ENCODE results near the gene DIPK1A. TPM values are rescaled to one million over a fixed set of nuclear protein-coding genes. Genes with fewer than 3 reads are reported as not detected.
"Not testable (repeated sequence)": the region's sequence is repeated elsewhere in the genome, so short reads cannot be mapped to it uniquely, and the experiment has no call there.

Gene DIPK1A
- polyA plus RNA-seq, 10 donors, result 10.2 to 14.5 (median 11.8) TPM

GRCh38 chr1:92922356-92923035 lies 38.8 kb downstream of the DIPK1A start:
- no peak for DNase-seq

- DNase-seq, result no peak
These were observed 39.9 kb downstream of the DIPK1A start for GRCh38 chr1:92921031-92922023.

- DNase-seq, result no peak
These were observed 44.4 kb downstream of the DIPK1A start for GRCh38 chr1:92916899-92917298.

DNA sequence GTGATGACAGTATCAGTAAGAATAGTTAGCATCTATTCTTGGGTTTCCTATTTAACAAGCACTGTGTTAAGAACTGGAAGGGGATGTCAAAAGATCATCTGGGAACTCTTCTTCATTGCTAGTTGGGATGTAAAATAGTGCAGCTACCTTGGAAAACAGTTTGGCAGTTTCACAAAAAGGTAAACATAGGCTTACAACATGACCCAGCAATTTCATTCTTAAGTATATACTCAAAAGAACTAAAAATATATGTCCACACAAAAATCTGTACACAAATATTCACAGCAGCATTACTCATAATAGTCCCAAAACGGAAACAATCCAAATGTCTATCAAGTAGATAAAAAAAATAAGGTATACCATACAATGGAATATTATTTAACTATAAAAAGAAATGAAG lies 45.7 kb downstream of the DIPK1A start:
- DNase-seq, result no peak

DNA sequence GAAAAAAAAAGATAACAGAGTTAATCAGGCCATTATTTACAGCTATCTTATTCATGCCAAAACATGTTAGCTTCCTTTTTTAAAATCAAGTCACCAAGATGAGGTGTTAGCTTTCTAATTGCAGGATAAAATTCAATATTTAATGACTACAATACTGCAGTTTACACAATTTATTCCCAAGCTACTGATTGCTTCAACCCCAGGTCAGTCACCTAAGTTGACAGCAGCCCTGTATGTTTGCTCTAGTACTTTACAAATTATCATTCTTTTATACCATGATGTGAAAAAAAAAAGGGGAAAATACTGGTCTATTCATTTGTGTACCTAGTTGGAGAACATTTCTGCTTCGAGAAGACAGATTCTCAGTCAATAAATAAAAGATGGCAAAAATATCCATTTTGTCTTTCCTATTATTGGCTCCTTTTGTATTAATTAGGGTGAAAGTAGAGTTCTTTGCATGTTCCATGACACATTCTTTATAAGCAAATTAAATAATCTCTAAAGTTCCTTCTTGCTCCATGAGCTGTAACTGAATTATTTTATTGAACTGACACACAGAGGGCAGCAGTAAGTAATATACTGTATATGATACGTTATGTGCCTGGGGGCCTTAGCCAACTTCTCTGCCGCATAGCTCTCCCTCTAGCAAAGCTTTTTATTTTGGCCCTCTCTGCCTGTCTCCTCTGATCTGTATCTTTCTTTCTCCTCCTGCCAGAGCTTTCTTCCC lies 48.0 kb downstream of the DIPK1A start:
- no peak for DNase-seq

- DNase-seq, result no peak
These were observed 51.2 kb downstream of the DIPK1A start for GRCh38 chr1:92910081-92910480.

- peak in 2 of 3 donors; percentile 7 to 88 for DNase-seq
These were observed 51.9 kb downstream of the DIPK1A start for GRCh38 chr1:92909321-92909720.

DNA sequence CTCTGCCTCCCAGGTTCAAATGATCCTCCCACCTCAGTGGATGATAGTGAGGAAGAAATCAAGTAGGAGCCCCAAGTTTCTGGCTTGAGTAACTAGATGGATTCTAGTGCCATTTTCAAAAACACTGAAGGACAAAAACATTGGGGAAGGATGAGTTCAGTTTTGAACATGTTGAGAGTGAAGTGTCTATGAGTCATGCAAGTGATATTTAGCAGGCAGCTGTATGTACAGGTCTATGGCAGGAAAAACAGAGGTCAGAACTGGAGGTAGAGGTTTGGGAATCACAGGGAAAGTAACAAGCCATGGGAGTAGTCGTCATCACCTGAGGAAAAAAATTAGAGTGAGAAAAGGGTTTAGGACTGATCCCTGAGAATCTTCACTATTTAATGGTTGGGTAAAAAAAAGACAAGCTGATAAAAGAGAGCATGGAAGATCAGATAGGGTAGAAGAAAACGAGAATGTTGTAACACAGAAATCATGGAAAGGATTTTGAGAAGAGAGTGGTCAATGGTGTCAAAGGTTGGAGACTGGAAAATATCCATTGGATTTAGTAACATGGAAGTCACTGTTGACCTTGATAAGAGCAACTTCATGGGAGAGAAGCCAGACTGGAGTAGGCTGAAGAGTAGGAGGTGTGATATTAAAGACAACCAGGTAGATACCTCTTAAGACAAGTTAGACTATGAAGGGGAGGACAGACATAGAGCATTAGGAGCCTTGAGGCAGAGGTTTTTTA lies 53.1 kb downstream of the DIPK1A start:
- DNase-seq, result no peak

GRCh38 chr1:92903765-92904164 lies 57.5 kb downstream of the DIPK1A start:
- DNase-seq, result no peak

DNA sequence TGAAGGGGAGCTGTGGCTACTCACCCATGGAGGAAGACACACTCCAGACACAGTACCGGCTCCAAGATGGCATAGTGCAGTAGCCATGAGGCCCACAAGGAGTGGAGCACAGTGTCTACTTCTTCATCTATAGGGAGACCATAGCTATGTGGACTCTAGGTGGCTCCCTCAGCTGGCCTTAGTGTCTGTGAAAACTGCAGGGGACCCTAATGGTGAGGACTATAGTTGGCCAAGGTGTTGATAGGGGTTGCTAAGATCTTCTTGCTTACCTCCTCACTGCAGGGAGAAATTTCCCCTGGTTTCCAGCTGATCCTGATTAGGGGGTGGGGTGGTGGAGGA lies 58.9 kb downstream of the DIPK1A start:
- no peak for DNase-seq

GRCh38 chr1:92901699-92902405 lies 59.4 kb downstream of the DIPK1A start:
- no peak for DNase-seq

- no peak for DNase-seq
These were observed 60.1 kb downstream of the DIPK1A start for GRCh38 chr1:92901126-92901525.

DNA sequence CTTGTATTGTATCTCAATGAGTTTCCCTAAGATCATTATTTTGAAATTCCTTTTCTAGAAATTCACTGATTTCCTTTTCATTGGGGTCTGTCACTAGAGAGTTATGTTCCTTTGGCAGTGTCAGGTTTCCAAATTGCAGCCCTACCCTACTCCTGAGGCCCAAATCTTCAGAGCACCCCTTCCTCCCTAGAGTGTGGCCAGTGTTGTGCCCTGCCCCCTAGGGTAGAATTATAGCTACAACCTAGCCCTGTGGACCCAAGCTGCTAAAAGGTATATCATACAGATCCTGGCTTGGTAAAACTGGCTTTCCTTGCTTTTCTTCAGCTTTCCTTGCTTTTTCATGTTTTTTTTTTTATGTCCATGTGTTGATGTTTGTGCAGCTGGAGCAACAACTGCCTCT lies 60.7 kb downstream of the DIPK1A start:
- DNase-seq, result no peak

- DNase-seq, result no peak
These were observed 61.5 kb downstream of the DIPK1A start for GRCh38 chr1:92899780-92900179.

GRCh38 chr1:92898053-92898452 lies 63.2 kb downstream of the DIPK1A start:
- DNase-seq, result not testable (repeated sequence)

DNA sequence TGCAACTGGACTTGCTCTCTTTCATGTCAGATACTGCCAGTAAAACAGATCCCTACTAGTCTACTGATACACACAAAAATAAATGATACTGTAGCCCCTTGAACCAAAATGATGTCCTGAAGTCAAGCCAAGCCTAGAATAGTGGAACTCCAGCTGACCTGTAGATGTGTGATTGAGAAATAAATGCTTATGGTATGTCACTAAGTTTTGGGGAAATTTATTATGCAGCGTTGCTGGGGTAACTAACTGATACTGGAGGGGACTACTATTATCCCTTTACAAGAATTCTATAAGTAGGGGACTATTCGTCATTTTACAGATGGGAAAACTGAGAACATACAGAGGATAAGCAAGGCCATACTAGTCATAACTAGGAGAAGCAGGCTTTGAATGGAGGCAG lies 73.8 kb downstream of the DIPK1A start:
- no peak for DNase-seq

- no peak for DNase-seq
These were observed 74.3 kb downstream of the DIPK1A start for GRCh38 chr1:92886886-92887419.

DNA sequence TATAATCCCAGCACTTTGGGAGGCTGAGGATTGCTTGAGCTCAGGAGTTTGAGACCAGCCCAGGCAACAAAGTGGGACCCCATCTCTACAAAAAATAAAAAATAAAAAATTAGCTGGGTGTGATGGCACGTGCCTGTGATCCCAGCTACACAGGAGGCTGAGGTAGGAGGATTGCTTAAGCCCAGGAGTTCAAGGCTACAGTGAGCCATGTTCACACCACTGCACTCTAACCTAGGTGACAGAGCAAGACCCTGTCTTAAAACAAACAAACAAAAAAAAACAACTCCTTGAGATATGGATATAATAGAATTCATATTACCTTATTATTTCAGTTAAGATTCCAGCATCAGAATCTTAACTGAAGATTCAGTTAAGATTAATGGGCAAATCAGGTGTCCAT lies 77.1 kb downstream of the DIPK1A start:
- no peak for DNase-seq

DNA sequence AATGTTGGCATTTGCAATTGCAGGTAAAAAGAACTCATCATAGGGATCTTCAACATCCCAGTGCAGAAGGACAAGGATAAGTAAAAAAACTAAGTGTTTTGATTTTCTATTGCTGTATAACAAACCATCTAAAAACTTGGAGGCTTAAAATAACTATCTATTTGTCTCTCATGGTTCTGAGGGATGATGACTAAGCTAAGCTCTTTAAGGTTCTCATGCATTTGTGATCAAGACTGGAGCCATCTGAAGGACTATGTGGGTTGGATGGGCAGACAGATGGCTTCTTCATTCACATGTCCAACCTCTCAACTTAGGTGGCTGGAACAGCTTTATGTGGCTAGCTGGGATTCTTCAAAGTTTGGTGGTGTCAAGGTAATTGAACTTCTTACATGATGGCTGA lies 78.0 kb downstream of the DIPK1A start:
- DNase-seq, result no peak

DNA sequence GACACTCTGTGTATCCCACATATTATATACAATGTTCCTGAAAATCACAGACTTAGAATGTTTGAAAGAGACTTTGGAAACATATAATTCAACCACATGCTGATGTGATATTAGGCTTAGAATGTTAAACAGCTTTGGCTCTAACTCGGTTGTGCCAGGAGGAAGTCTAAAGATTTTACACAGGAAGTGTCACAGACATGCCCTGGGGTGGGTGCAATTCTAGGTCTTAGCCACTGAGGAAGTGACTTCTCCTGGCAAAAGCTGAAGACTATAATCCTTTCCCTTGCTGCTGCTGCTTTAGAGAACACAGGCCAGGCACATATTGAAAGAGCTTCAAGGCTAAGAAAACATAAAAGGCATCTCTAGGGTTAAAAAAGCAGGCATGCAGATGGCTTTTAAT lies 78.4 kb downstream of the DIPK1A start:
- DNase-seq, result no peak

DNA sequence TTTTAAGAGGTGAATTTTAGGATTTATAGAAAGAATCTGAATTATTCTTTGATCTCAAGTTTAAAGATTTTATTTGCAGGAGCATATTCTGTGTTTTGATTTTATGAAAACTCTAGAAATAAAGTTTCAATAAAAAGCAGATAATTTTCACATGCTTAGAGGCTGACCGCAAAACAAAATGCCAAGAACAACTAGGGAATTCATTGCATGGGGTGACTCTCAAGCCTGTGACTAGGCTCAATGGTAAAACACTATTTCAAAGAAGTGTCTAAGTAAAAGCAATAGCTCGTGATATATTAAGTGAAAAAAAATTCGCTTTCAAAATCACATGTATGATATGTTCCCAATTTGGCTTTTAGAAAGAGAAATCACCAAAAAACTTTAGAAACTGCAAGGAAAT lies 79.9 kb downstream of the DIPK1A start:
- DNase-seq, result no peak

Data from muscle of back (tissue), 11 donors.